Trophoblast cell (in vitro differentiated cells and primary cell): ENCODE measurements around the gene EHD4.
A peak's percentile ranks its signal among the peaks of the same experiment; 100 is the strongest.

Source experiments
- DNase-seq, 2 donors: peaks; one replicate each; pipeline ENCODE4 v3.0.0-alpha.2; 2016
- H2AFZ ChIP-seq: 2 replicates; pipeline ENCODE4 v1.6.1; 2013; ENCODE audit warnings: low read length, moderate library complexity, mild to moderate bottlenecking; ENCODE audit not compliant: insufficient read depth, poor library complexity
- H2AK5ac ChIP-seq: 2 replicates; pipeline ENCODE4 v1.6.1; 2013; ENCODE audit warnings: mild to moderate bottlenecking, low read length
- H2BK120ac ChIP-seq: 2 replicates; pipeline ENCODE4 v1.6.1; 2013; ENCODE audit warnings: low read length, mild to moderate bottlenecking, moderate library complexity; ENCODE audit not compliant: insufficient read depth, poor library complexity
- H2BK12ac ChIP-seq: 2 replicates; pipeline ENCODE4 v1.6.1; 2013; ENCODE audit warnings: mild to moderate bottlenecking, low read length, moderate library complexity
- H2BK5ac ChIP-seq: 2 replicates; pipeline ENCODE4 v1.6.1; 2013; ENCODE audit warnings: low read length, low read depth, moderate library complexity, mild to moderate bottlenecking; ENCODE audit not compliant: poor library complexity
- H3K14ac ChIP-seq: 2 replicates; pipeline ENCODE4 v1.6.1; 2013; ENCODE audit warnings: mild to moderate bottlenecking, low read length
- H3K18ac ChIP-seq: 2 replicates; pipeline ENCODE4 v1.6.1; 2013; ENCODE audit warnings: mild to moderate bottlenecking, low read length
- H3K23ac ChIP-seq: 2 replicates; pipeline ENCODE4 v1.6.1; 2013; ENCODE audit warnings: low read length
- H3K27ac ChIP-seq: 2 replicates; pipeline ENCODE4 v1.5.1; 2013; ENCODE audit warnings: low read depth, mild to moderate bottlenecking, inconsistent platforms, low read length, moderate library complexity
- H3K27me3 ChIP-seq: 2 replicates; pipeline ENCODE4 v1.6.1; 2013; ENCODE audit warnings: inconsistent platforms, mild to moderate bottlenecking, low read length, moderate library complexity; ENCODE audit not compliant: insufficient read depth
- H3K36me3 ChIP-seq, 2 experiments: 1 replicate in 1 of 2; 2 replicates in 1 of 2; pipeline ENCODE4 v1.6.1; 2013; ENCODE audit warnings: low read length in 2 of 2, mild to moderate bottlenecking in 2 of 2, moderate library complexity in 1 of 2; ENCODE audit not compliant: insufficient read depth in 2 of 2, control insufficient read depth in 1 of 2
- H3K4ac ChIP-seq: 2 replicates; pipeline ENCODE4 v1.6.1; 2013; ENCODE audit warnings: low read depth, mild to moderate bottlenecking, low read length, moderate library complexity
- H3K4me1 ChIP-seq, 2 experiments: 1 replicate in 1 of 2; 2 replicates in 1 of 2; pipeline ENCODE4 v1.6.1; 2013; ENCODE audit warnings: low read length in 2 of 2, mild to moderate bottlenecking in 2 of 2, moderate library complexity in 1 of 2; ENCODE audit not compliant: insufficient read depth in 2 of 2, control insufficient read depth in 1 of 2
- H3K4me2 ChIP-seq: 2 replicates; pipeline ENCODE4 v1.6.1; 2013; ENCODE audit warnings: inconsistent platforms, mild to moderate bottlenecking, low read length, moderate library complexity
- H3K4me3 ChIP-seq: 2 replicates; pipeline ENCODE4 v1.5.1; 2013; ENCODE audit warnings: mild to moderate bottlenecking, low read depth, low read length, inconsistent platforms
- H3K79me1 ChIP-seq: one replicate; pipeline ENCODE4 v1.6.1; 2013; ENCODE audit warnings: low read length
- H3K79me2 ChIP-seq: 2 replicates; pipeline ENCODE4 v1.6.1; 2013; ENCODE audit warnings: low read length, mild to moderate bottlenecking; ENCODE audit not compliant: control insufficient read depth, insufficient read depth, poor library complexity
- H3K9ac ChIP-seq: 2 replicates; pipeline ENCODE4 v1.6.1; 2013; ENCODE audit warnings: mild to moderate bottlenecking, low read length
- H3K9me3 ChIP-seq: 2 replicates; pipeline ENCODE4 v1.6.1; 2013; ENCODE audit warnings: low read depth, mild to moderate bottlenecking, control low read depth, inconsistent platforms, low read length; ENCODE audit not compliant: insufficient read depth
- H4K12ac ChIP-seq: 2 replicates; pipeline ENCODE4 v1.6.1; 2013; ENCODE audit warnings: low read depth, mild to moderate bottlenecking, low read length, moderate library complexity
- H4K8ac ChIP-seq: 2 replicates; pipeline ENCODE4 v1.6.1; 2013; ENCODE audit warnings: low read depth, mild to moderate bottlenecking, low read length, moderate library complexity
- H4K91ac ChIP-seq: one replicate; pipeline ENCODE4 v1.6.1; 2013; ENCODE audit warnings: low read depth, mild to moderate bottlenecking, low read length, moderate library complexity
- WGBS: extraction: QIAGEN DNeasy Blood & Tissue Kit; methylation state at CpG from one replicate; pipeline ENCODE4 v1.1.7; 2013; ENCODE audit warnings: missing lambda C conversion rate; ENCODE audit not compliant: insufficient read length, insufficient coverage; ENCODE audit errors: extremely low coverage; 5-methylcytosine and 5-hydroxymethylcytosine counted together

EHD4 gene

GRCh38 chr15:41977757-41978383, 5.5 kb upstream of the EHD4 start:
- H2BK120ac ChIP-seq: no peak overlapping the region
- no peaks in the 10 kb centered on the region for H3K27me3 ChIP-seq
- no peak overlapping the region for H4K12ac ChIP-seq
- H3K36me3 ChIP-seq: no peaks in the 10 kb centered on the region
- no peak overlapping the region for H2AK5ac ChIP-seq
- no peak overlapping the region for H3K4me3 ChIP-seq
- H3K27ac ChIP-seq: no peak overlapping the region
- no peak for DNase-seq
- H3K4ac ChIP-seq: no peak overlapping the region
- no peak overlapping the region for H3K23ac ChIP-seq
- H2AFZ ChIP-seq: no peak overlapping the region
- no peak overlapping the region for H3K14ac ChIP-seq
- peaks cover 17 to 22% of the 10 kb centered on the region in 2 experiments for H3K4me1 ChIP-seq
- H4K91ac ChIP-seq: no peak overlapping the region
- no peak overlapping the region for H2BK12ac ChIP-seq
- H3K79me1 ChIP-seq: peaks cover 7% of the 10 kb centered on the region
- no peak overlapping the region for H3K18ac ChIP-seq
- no CpG with 5 or more reads among the region's 6 CpGs for WGBS
- H3K79me2 ChIP-seq: no peaks in the 10 kb centered on the region
- no peak overlapping the region for H2BK5ac ChIP-seq
- H4K8ac ChIP-seq: no peak overlapping the region
- H3K9ac ChIP-seq: no peak overlapping the region
- no peak overlapping the region for H3K4me2 ChIP-seq
- H3K9me3 ChIP-seq: no peaks in the 10 kb centered on the region

DNA sequence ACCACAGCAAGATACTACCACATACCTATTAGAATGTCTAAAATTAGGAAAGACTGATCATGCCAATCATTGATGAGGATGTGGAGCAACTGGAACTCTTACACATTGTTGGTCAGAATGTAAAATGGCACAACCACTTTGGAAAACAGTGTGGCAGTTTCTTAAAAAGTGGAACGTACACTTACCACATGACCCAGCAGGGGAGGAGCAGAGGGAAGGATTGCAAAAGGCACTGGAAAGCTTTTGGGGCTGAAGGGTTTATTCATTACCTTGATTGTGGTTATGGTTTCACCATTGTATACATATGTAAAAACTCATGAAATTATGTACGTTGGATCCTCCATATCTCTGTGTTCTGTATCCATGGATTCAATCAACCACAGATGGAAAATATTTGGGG, 3.3 kb upstream of the EHD4 start:
- no CpG with 5 or more reads among the region's 2 CpGs for WGBS
- no peak overlapping the region for H4K91ac ChIP-seq
- no peaks in the 10 kb centered on the region for H3K36me3 ChIP-seq
- no peak overlapping the region for H3K4me3 ChIP-seq
- no peak for DNase-seq
- no peak overlapping the region for H2AK5ac ChIP-seq
- H2BK12ac ChIP-seq: no peak overlapping the region
- no peaks in the 10 kb centered on the region for H3K27me3 ChIP-seq
- H3K79me1 ChIP-seq: peaks cover 12% of the 10 kb centered on the region
- H3K9me3 ChIP-seq: peaks cover 2% of the 10 kb centered on the region
- no peak overlapping the region for H2BK120ac ChIP-seq
- no peak overlapping the region for H3K27ac ChIP-seq
- no peak overlapping the region for H3K18ac ChIP-seq
- no peak overlapping the region for H2BK5ac ChIP-seq
- no peak overlapping the region for H3K9ac ChIP-seq
- peaks cover 6% of the 10 kb centered on the region for H3K79me2 ChIP-seq
- peaks cover 10 to 11% of the 10 kb centered on the region in 2 experiments for H3K4me1 ChIP-seq
- H2AFZ ChIP-seq: no peak overlapping the region
- no peak overlapping the region for H3K14ac ChIP-seq
- H4K12ac ChIP-seq: no peak overlapping the region
- H3K4me2 ChIP-seq: no peak overlapping the region
- no peak overlapping the region for H4K8ac ChIP-seq
- no peak overlapping the region for H3K23ac ChIP-seq
- no peak overlapping the region for H3K4ac ChIP-seq

DNA sequence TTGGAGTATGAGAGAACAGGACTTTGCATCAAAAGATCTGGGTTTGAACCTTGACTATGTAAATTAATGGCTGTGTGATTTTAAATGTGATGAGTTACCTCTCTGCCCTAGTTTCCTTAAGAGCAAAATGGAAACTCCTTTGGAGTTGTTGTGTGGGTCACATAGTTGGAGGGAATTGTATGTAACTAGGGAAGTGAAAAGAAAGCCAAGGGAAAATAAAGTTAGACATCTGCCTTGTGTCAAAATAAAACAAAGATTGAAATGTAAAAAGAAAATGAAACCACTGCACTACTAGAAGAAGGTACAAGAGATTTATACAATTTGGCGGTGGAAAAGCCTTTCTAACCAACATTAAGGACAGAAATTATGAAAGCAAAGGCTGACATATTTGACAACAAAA, 1.7 kb upstream of the EHD4 start:
- no peak overlapping the region for H2BK5ac ChIP-seq
- H4K91ac ChIP-seq: no peak overlapping the region
- H3K4me3 ChIP-seq: no peak overlapping the region
- H3K79me2 ChIP-seq: peaks cover 12% of the 10 kb centered on the region
- H2AK5ac ChIP-seq: peak overlapping the region; percentile 59
- H4K8ac ChIP-seq: no peak overlapping the region
- no peak overlapping the region for H3K18ac ChIP-seq
- H4K12ac ChIP-seq: no peak overlapping the region
- no peak overlapping the region for H2BK120ac ChIP-seq
- no CpG with 5 or more reads among the region's 1 CpG for WGBS
- H3K4me1 ChIP-seq: peaks cover 8 to 9% of the 10 kb centered on the region in 2 experiments
- no peak overlapping the region for H3K4ac ChIP-seq
- DNase-seq: no peak
- H3K79me1 ChIP-seq: peaks cover 10% of the 10 kb centered on the region
- no peak overlapping the region for H2BK12ac ChIP-seq
- no peak overlapping the region for H3K14ac ChIP-seq
- no peaks in the 10 kb centered on the region for H3K27me3 ChIP-seq
- H3K23ac ChIP-seq: no peak overlapping the region
- no peaks in the 10 kb centered on the region for H3K36me3 ChIP-seq
- H2AFZ ChIP-seq: no peak overlapping the region
- no peak overlapping the region for H3K9ac ChIP-seq
- H3K27ac ChIP-seq: no peak overlapping the region
- no peak overlapping the region for H3K4me2 ChIP-seq
- H3K9me3 ChIP-seq: peaks cover 2% of the 10 kb centered on the region

- Histone ChIP-seq H2AK5ac (no peak overlapping the region), H3K4me1 (peaks cover 10 to 13% of the 10 kb centered on the region in 2 experiments), H4K91ac (peak overlapping the region; percentile 69), H2AFZ (peak overlapping the region; percentile 62), H3K18ac (peak overlapping the region; percentile 85), H3K4me2 (peak overlapping the region; percentile 79), H2BK12ac (no peak overlapping the region), H3K79me1 (peaks cover 10% of the 10 kb centered on the region), H3K27ac (peak overlapping the region; percentile 73), H3K23ac (no peak overlapping the region), H3K4me3 (peak overlapping the region; percentile 99), H3K14ac (peak overlapping the region; percentile 81), H3K9me3 (peaks cover 4% of the 10 kb centered on the region), H2BK120ac (peak overlapping the region; percentile 73), H3K9ac (peak overlapping the region; percentile 66), H3K36me3 (no peaks in the 10 kb centered on the region), H3K4ac (peak overlapping the region; percentile 24), H4K8ac (peak overlapping the region; percentile 17), H2BK5ac (peak overlapping the region; percentile 51), H3K79me2 (peaks cover 12% of the 10 kb centered on the region), H3K27me3 (no peaks in the 10 kb centered on the region), H4K12ac (peak overlapping the region; percentile 87)
- no peak for DNase-seq
- WGBS: no CpG with 5 or more reads among the region's 46 CpGs
These were observed 483 bp downstream of the EHD4 start for GRCh38 chr15:41971895-41972252.
